ENCODE measurements around the gene PIP5KL1. TPM values are rescaled to one million over a fixed set of nuclear protein-coding genes. Genes with fewer than 3 reads are reported as not detected.

Gene PIP5KL1
- total and polyA plus RNA-seq, 2 experiments from 2014 or later = 13.4 to 19.5 TPM

DNA sequence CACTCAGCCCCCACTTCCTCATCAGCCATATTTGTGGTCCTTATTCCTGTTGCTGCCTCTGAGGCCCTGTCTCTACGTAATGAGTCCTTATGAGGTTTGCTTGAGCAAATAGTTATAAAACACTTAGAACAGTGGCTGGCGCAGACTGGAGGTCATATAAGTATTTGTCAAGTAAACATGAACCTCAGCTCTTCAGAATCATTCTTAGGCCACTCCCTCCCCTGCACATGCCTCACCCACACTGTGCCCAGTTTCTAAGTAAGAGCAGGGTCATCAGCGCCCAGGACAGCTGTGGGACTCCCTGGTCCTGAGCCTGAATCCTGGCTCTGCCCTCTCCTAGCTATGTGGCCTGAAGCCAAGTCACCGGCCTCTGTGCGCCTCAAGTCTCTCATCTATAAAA, 17.7 kb downstream of the PIP5KL1 start (continued):
- TF ChIP-seq ZNF462 (CRISPR knock-in tag; IDR thresholded peaks at IDR 0.05) (no peak), EZH2phosphoT487 (IDR thresholded peaks at IDR 0.05; ENCODE audit: unreplicated experiment) (no peak)

DNA sequence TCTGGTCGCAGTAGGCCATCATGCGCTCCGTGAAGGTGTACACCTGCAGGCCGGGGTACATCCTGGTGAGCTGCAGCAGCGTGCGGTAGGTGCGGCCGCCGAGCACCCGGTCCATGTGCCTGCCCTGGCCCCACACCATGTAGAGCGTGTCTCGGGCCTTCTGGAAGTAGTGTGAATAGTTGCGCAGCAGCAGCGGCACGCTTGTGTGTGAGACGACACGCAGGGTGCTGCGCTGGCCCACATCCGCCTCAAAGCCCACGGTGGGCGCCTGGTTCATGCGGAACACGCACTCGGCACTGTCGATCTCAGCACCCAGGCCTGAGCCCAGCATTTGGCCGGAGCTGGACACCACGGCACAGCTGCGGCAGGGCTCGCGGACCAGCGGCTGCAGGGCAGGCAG, 18.3 kb downstream of the PIP5KL1 start:
- H3K27ac ChIP-seq (ENCODE audit: low read depth) = no peak overlapping the region
- peaks cover 6% of the 10 kb centered on the region; the same call in 1 of the 2 replicates for H3F3A ChIP-seq (replicated peaks; ENCODE audit: low read depth)
- TF ChIP-seq ZNF114 (CRISPR knock-in tag; IDR thresholded peaks at IDR 0.05) = no peak
- TF ChIP-seq, protein P1, sequence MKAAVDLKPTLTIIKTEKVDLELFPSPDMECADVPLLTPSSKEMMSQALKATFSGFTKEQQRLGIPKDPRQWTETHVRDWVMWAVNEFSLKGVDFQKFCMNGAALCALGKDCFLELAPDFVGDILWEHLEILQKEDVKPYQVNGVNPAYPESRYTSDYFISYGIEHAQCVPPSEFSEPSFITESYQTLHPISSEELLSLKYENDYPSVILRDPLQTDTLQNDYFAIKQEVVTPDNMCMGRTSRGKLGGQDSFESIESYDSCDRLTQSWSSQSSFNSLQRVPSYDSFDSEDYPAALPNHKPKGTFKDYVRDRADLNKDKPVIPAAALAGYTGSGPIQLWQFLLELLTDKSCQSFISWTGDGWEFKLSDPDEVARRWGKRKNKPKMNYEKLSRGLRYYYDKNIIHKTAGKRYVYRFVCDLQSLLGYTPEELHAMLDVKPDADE (IDR thresholded peaks at IDR 0.05) = no peak
- Mint-ChIP-seq H3K27me3 (ENCODE audit: insufficient read depth, low read depth, poor library complexity) (peaks cover 9% of the 10 kb centered on the region), H3K36me3 (ENCODE audit: low read depth) (peaks cover 19% of the 10 kb centered on the region; the same call in 2 of the 3 replicates), H3K27ac (no peak overlapping the region), H3K4me3 (no peak overlapping the region), H3K4me1 (peaks cover 8% of the 10 kb centered on the region; the same call in 2 of the 3 replicates), H3K9me3 (no peaks in the 10 kb centered on the region; the same call in 2 of the 3 replicates)
- no peak overlapping the region for H2AFZ ChIP-seq
- no peak for DNase-seq (ENCODE audit: low spot score)
- no peaks in the 10 kb centered on the region for H3K36me3 ChIP-seq (ENCODE audit: insufficient read depth)
- H4K20me1 ChIP-seq (replicated peaks; ENCODE audit: insufficient read depth) = peaks cover 2% of the 10 kb centered on the region; the same call in 1 of the 2 replicates
- no peak overlapping the region for H3K4me3 ChIP-seq
- no peak overlapping the region for H3K4me2 ChIP-seq
- H3K79me2 ChIP-seq (replicated peaks; ENCODE audit: insufficient read depth) = no peaks in the 10 kb centered on the region
- 0 out of 2 replicates have a peak, but pooled peaks cover 7% of the 10 kb centered on the region for H3K27me3 ChIP-seq (ENCODE audit: insufficient read depth)
- no peaks in the 10 kb centered on the region for H3K9me2 ChIP-seq (ENCODE audit: insufficient read depth)
- ATAC-seq = no peak
- H3K4me1 ChIP-seq (ENCODE audit: insufficient read depth) = peaks cover 8% of the 10 kb centered on the region; the same call in 1 of the 2 replicates
